Sigmoid colon (tissue), 7 donors: Measurements from ENCODE around the gene RAB43. TPM values are rescaled to one million over a fixed set of nuclear protein-coding genes. Genes with fewer than 3 reads are reported as not detected.

Experiments used
- DNase-seq: peaks from one replicate; pipeline ENCODE4 v3.0.0-alpha.2; 2019
- H3K27ac ChIP-seq, 4 donors: fragments of 200-600 bp; sonication (generic); one replicate each; pipeline ENCODE4 v1.5.1; 2016 to 2019; ENCODE audit warnings: mild to moderate bottlenecking in 1 of 4
- H3K27me3 ChIP-seq, 3 donors: fragments of 200-600 bp; sonication (generic); one replicate each; pipeline ENCODE4 v1.5.1; 2019; ENCODE audit warnings: mild to moderate bottlenecking in 1 of 3
- H3K36me3 ChIP-seq, 4 donors: fragments of 200-600 bp; sonication (generic); one replicate each; pipeline ENCODE4 v1.5.1; 2016 to 2019
- H3K4me1 ChIP-seq, 4 donors: fragments of 200-600 bp; sonication (generic); one replicate each; pipeline ENCODE4 v1.5.1; 2017 to 2019
- H3K4me3 ChIP-seq, 4 donors: fragments of 200-600 bp; sonication (generic); one replicate each; pipeline ENCODE4 v1.5.1; 2017 to 2019; ENCODE audit warnings: mild to moderate bottlenecking in 2 of 4, moderate library complexity in 1 of 4
- H3K9me3 ChIP-seq, 4 donors: fragments of 200-600 bp in 3 of 4; sonication (generic) in 3 of 4; one replicate each; pipeline versions ENCODE4 v1.5.1 to v1.6.1; 2013 to 2019
- EP300 ChIP-seq, 4 donors: sonication (generic); formaldehyde crosslinking; IDR thresholded peaks; one replicate each; pipeline ENCODE4 v1.6.1; 2017; ENCODE audit warnings: antibody characterized with exemption in 4 of 4
- POLR2A ChIP-seq, 2 donors: fragments of 450-650 bp; IDR thresholded peaks; one replicate each; pipeline ENCODE4 v1.6.1; 2016; ENCODE audit warnings: antibody characterized with exemption in 2 of 2, mild to moderate bottlenecking in 2 of 2, moderate library complexity in 2 of 2
- POLR2AphosphoS5 ChIP-seq, 4 donors: sonication (generic); formaldehyde crosslinking; IDR thresholded peaks; one replicate each; pipeline ENCODE4 v1.6.1; 2017; ENCODE audit warnings: antibody characterized with exemption in 4 of 4
- WGBS, 2 donors: extraction: QIAGEN DNeasy Blood & Tissue Kit; methylation state at CpG; one replicate each; pipeline ENCODE4 v1.1.7; 2013; 5-methylcytosine and 5-hydroxymethylcytosine counted together
- intact Hi-C: fragments of 100-400 bp; cut with DNase I; formaldehyde crosslinking; loops from one replicate; pipeline ENCODE4 v1.15.1; 2023
- polyA plus RNA-seq, 3 donors: library from polyadenylated mRNA; stranded (reverse); fragments of 200-250 nt; gene quantifications; one replicate each; pipeline ENCODE4 v1.2.3, GENCODE V29; 2013
- total RNA-seq, 4 donors: library from RNA; depleted of rRNA; stranded (reverse); fragments of >200 nt; gene quantifications; one replicate each; pipeline ENCODE4 v1.1.0, GENCODE V29; 2016
- TF ChIP-seq, protein P1 (sequence below), 4 experiments: fragments of 450-650 bp in 3 of 4; fragments of 200-600 bp in 1 of 4; IDR thresholded peaks; one replicate each; pipeline ENCODE4 v1.5.1; 2016 to 2019; ENCODE audit warnings: antibody characterized with exemption in 4 of 4, mild to moderate bottlenecking in 3 of 4, moderate library complexity in 2 of 4
- donor health status: healthy with polysubstance abuse.
- donor health status: Bipolar disorder and iron deficiency.
- donor health status: healthy.

Gene RAB43
- total and polyA plus RNA-seq, 7 donors: 2.8 to 31.3 (median 5.8) TPM

DNA sequence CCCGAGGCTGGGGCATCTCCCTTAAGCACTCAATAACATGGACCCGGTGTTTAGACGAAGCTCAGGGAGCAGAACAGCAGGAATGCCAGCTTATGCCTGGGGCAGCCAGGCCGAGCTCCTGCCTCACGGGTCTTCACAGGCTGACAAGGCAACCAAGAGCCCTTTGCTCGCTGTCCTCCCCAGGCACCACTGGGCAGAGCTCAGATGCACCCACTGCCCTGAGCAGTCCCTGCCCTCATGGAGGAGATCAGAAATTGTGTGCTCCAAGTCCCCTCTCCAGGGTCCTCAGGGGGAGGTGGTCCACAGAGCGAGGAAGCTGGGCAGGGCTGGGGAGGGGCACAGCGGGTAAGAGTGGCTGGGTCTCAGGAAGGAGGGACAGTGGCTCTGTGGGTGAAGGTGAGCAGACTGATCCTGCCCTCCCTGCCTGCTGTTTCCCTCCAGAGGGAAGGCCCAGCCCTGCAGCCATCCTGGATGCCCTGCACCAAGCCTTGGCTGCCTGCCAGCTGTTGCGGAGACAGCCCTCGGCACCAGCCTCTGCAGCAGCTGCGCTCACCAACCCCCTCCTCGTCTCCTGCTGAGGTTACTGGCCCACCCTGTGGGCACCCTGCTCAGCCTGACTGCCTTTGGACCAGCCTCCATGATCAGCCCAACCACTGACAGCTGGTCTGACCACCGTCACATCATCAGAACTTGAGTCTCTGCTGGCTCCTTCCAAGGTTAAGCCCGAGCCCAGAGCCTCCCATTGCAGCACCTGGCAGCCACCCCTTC lies 82.1 kb downstream of the RAB43 start:
- peak; percentile 62 for DNase-seq
- no peak overlapping the region for H3K27ac ChIP-seq
- no peak overlapping the region for H3K4me3 ChIP-seq
- H3K4me1 ChIP-seq: no peaks in the 10 kb centered on the region
- TF ChIP-seq EP300 (IDR thresholded peaks at IDR 0.05) (no peak), POLR2AphosphoS5 (IDR thresholded peaks at IDR 0.05) (no peak), POLR2A (IDR thresholded peaks at IDR 0.05) (no peak)
- TF ChIP-seq, protein P1, sequence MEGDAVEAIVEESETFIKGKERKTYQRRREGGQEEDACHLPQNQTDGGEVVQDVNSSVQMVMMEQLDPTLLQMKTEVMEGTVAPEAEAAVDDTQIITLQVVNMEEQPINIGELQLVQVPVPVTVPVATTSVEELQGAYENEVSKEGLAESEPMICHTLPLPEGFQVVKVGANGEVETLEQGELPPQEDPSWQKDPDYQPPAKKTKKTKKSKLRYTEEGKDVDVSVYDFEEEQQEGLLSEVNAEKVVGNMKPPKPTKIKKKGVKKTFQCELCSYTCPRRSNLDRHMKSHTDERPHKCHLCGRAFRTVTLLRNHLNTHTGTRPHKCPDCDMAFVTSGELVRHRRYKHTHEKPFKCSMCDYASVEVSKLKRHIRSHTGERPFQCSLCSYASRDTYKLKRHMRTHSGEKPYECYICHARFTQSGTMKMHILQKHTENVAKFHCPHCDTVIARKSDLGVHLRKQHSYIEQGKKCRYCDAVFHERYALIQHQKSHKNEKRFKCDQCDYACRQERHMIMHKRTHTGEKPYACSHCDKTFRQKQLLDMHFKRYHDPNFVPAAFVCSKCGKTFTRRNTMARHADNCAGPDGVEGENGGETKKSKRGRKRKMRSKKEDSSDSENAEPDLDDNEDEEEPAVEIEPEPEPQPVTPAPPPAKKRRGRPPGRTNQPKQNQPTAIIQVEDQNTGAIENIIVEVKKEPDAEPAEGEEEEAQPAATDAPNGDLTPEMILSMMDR (IDR thresholded peaks at IDR 0.05): no peak
- intact Hi-C loops: no loop called here
- no peaks in the 10 kb centered on the region for H3K9me3 ChIP-seq
- WGBS, 2 donors: 51 to 64% methylated on average over 14 of the region's 14 CpGs
- peaks cover 0 to 12% (median 11%) of the 10 kb centered on the region in 3 donors for H3K27me3 ChIP-seq
- no peaks in the 10 kb centered on the region for H3K36me3 ChIP-seq

DNA sequence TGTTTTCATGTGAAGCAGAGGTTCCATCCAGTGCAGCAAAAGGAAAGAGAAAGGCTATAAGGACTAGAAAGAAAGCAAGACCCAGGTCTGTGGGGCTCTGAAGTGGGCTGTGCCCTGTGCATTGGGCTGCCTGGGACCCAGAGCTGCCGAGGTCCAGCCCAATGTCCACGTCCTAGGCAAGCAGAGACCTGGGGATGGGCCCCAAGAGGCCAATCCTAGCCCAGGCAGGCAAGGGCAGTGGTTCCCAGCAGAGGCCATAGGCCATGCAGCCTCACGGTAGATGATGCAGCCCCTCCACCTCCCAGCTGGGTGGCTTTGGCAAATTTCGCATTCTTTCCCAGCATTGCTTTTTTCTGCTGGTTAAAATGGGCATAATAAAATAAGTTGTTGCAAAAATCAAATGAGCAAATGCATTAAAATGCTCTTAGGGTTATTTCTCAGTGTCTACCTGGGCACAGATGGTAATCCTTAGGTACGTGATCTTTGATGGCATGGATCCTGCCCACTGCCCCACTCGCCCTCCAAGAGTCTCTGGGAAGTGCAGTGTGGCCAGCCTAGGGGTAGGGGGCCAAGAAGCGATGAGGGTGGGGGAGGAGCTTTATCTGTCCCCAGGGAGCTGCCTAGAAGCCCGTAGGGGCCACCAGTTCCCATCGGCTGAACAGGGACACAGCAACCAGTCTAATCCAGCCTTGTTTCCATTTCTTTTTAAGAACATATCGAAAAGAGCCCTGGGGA lies 83.3 kb downstream of the RAB43 start:
- intact Hi-C loops: no loop called here
- DNase-seq: peak; percentile 39
- peaks cover 0 to 4% (median 3%) of the 10 kb centered on the region in 3 donors for H3K27me3 ChIP-seq
- H3K4me3 ChIP-seq: no peak overlapping the region
- no peaks in the 10 kb centered on the region for H3K4me1 ChIP-seq
- no peaks in the 10 kb centered on the region for H3K9me3 ChIP-seq
- H3K27ac ChIP-seq: no peak overlapping the region
- TF ChIP-seq EP300 (IDR thresholded peaks at IDR 0.05): no peak
- TF ChIP-seq POLR2A (IDR thresholded peaks at IDR 0.05): no peak
- TF ChIP-seq POLR2AphosphoS5 (IDR thresholded peaks at IDR 0.05): no peak
- TF ChIP-seq, protein P1 (IDR thresholded peaks at IDR 0.05): no peak
- H3K36me3 ChIP-seq: peaks cover 0 to 2% (median 0%) of the 10 kb centered on the region in 4 donors
- WGBS, 2 donors: 89 to 92% methylated on average over 10 of the region's 10 CpGs

Other genes with a start within 250 kb of the RAB43 start
- 10 to 100 TPM; 30.3 to 40.5 (median 34.4) TPM for gene ACAD9, start 242.2 kb downstream of the RAB43 start, total RNA-seq
- gene ACAD9, start 242.2 kb downstream of the RAB43 start, polyA plus RNA-seq: 10 to 100 TPM; 16.2 to 32.4 (median 18.5) TPM
- gene CFAP92, start 127.7 kb downstream of the RAB43 start, total RNA-seq: under 1 TPM in 3 of 4 donors, not detected in 1; under 0.01 to 0.83 (median 0.33) TPM
- 1 to 10 TPM in 1 of 3 donors, under 1 TPM in 1, not detected in 1; 0.61 to 1.2 TPM for gene CFAP92, start 127.7 kb downstream of the RAB43 start, polyA plus RNA-seq
- 10 to 100 TPM in 1 of 4 donors, 1 to 10 TPM in 3; 4.6 to 15.0 (median 5.3) TPM for gene EFCC1, start 120.5 kb downstream of the RAB43 start, total RNA-seq
- gene EFCC1, start 120.5 kb downstream of the RAB43 start, polyA plus RNA-seq: 1 to 10 TPM in 2 of 3 donors, under 1 TPM in 1; 0.46 to 2.4 (median 1.9) TPM
- not detected for gene GP9, start 61.0 kb downstream of the RAB43 start, total RNA-seq
- under 1 TPM in 1 of 3 donors, not detected in 2; 0.26 TPM for gene GP9, start 61.0 kb downstream of the RAB43 start, polyA plus RNA-seq
- gene ISY1, start 39.3 kb upstream of the RAB43 start, total RNA-seq: 10 to 100 TPM; 18.0 to 26.0 (median 22.5) TPM
- gene ISY1, start 39.3 kb upstream of the RAB43 start, polyA plus RNA-seq: 10 to 100 TPM; 25.2 to 31.2 (median 28.2) TPM
- gene CNBP, start 62.1 kb upstream of the RAB43 start, total RNA-seq: 100 to 1,000 TPM; 398 to 687 (median 623) TPM
- 100 to 1,000 TPM; 251 to 392 (median 343) TPM for gene CNBP, start 62.1 kb upstream of the RAB43 start, polyA plus RNA-seq
- gene COPG1, start 127.8 kb upstream of the RAB43 start, total RNA-seq: 10 to 100 TPM; 50.9 to 78.1 (median 57.9) TPM
- 100 to 1,000 TPM; 104 to 151 (median 148) TPM for gene COPG1, start 127.8 kb upstream of the RAB43 start, polyA plus RNA-seq
- 10 to 100 TPM; 15.2 to 22.5 (median 20.2) TPM for gene HMCES, start 157.1 kb upstream of the RAB43 start, total RNA-seq
- gene HMCES, start 157.1 kb upstream of the RAB43 start, polyA plus RNA-seq: 10 to 100 TPM; 21.6 to 41.2 (median 25.4) TPM